ENCODE results near the gene CDH2. TPM values are rescaled to one million over a fixed set of nuclear protein-coding genes. Genes with fewer than 3 reads are reported as not detected.

Gene CDH2
- total RNA-seq, 4 donors from 2014 or later: 0.13 to 0.95 (median 0.64) TPM

GRCh38 chr18:28040211-28040610 lies 136.7 kb downstream of the CDH2 start:
- WGBS, 2 donors: 46 to 49% methylated on average over 2 of the region's 2 CpGs
- no peak overlapping the region for H3K4me3 ChIP-seq (ENCODE audit: low read depth, poor library complexity, severe bottlenecking)
- DNase-seq (ENCODE audit: low spot score in 2 of 2): no peak
- intact Hi-C loops (cut with DNase I; ENCODE audit: low total_unique reads): no loop called here
- no peak for TF ChIP-seq POLR2A (IDR thresholded peaks at IDR 0.05)

GRCh38 chr18:28039691-28040090 lies 137.2 kb downstream of the CDH2 start:
- WGBS, 2 donors: 68 to 74% methylated on average over 3 of the region's 3 CpGs
- intact Hi-C loops (cut with DNase I; ENCODE audit: low total_unique reads): no loop called here
- no peak for DNase-seq (ENCODE audit: low spot score in 2 of 2)
- H3K4me3 ChIP-seq (ENCODE audit: low read depth, poor library complexity, severe bottlenecking): no peak overlapping the region
- TF ChIP-seq POLR2A (IDR thresholded peaks at IDR 0.05): no peak
- TF ChIP-seq, protein P1, sequence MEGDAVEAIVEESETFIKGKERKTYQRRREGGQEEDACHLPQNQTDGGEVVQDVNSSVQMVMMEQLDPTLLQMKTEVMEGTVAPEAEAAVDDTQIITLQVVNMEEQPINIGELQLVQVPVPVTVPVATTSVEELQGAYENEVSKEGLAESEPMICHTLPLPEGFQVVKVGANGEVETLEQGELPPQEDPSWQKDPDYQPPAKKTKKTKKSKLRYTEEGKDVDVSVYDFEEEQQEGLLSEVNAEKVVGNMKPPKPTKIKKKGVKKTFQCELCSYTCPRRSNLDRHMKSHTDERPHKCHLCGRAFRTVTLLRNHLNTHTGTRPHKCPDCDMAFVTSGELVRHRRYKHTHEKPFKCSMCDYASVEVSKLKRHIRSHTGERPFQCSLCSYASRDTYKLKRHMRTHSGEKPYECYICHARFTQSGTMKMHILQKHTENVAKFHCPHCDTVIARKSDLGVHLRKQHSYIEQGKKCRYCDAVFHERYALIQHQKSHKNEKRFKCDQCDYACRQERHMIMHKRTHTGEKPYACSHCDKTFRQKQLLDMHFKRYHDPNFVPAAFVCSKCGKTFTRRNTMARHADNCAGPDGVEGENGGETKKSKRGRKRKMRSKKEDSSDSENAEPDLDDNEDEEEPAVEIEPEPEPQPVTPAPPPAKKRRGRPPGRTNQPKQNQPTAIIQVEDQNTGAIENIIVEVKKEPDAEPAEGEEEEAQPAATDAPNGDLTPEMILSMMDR (IDR thresholded peaks at IDR 0.05): no peak

DNA sequence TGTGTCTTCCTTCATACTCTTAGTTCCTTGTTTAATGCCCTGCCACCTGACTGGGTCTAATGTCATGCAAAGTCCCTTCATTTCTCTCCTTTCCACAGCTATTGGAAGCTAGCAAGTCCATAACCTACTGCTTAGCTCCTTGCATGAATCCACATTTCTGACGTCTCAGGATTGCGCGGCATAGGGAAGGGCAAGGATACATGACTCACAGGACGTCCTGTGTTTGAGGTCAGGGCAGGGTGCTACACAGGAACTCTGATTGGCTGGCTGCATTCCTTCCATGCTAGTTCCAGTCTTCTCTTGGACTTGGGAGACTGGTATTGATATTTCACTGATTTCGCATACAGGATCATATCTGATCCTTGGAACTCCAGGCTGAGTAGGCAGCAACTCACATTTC lies 137.9 kb downstream of the CDH2 start:
- no peak for DNase-seq (ENCODE audit: low spot score in 2 of 2)
- intact Hi-C loops (cut with DNase I; ENCODE audit: low total_unique reads): no loop called here
- 78 to 90% methylated on average over 5 of the region's 5 CpGs for WGBS, 2 donors
- H3K4me3 ChIP-seq (ENCODE audit: low read depth, poor library complexity, severe bottlenecking): no peak overlapping the region
- TF ChIP-seq, protein P1 (IDR thresholded peaks at IDR 0.05): no peak
- TF ChIP-seq POLR2A (IDR thresholded peaks at IDR 0.05): no peak

- TF ChIP-seq, protein P1 (IDR thresholded peaks at IDR 0.05): no peak
- TF ChIP-seq POLR2A (IDR thresholded peaks at IDR 0.05): no peak
- intact Hi-C loops (cut with DNase I; ENCODE audit: low total_unique reads): no loop called here
- 83 to 85% methylated on average over 5 of the region's 5 CpGs for WGBS, 2 donors
- no peak overlapping the region for H3K4me3 ChIP-seq (ENCODE audit: low read depth, poor library complexity, severe bottlenecking)
- no peak for DNase-seq (ENCODE audit: low spot score in 2 of 2)
These were observed 140.4 kb downstream of the CDH2 start for GRCh38 chr18:28036488-28036887.

DNA sequence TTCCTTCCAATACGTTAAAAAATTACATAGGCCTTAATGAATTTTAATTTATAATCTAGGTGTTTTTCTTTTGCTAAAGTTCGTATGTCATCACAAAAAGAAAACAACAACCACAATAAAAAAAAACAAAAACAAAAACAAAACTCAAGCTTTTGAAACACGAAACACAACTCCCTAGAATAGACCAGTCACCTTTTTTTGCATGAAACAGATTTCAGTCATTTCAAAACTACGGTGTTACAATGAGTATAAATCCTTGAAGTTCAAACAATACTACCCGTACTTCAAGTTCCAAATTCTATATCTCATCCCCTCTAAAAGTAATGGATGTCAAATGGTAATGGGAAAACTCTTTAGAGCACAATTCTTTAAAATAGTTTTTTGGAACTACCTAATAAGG lies 142.4 kb downstream of the CDH2 start:
- WGBS, 2 donors: 80% methylated on average over 5 of the region's 5 CpGs
- intact Hi-C loops (cut with DNase I; ENCODE audit: low total_unique reads): no loop called here
- DNase-seq (ENCODE audit: low spot score in 2 of 2): no peak
- H3K4me3 ChIP-seq (ENCODE audit: low read depth, poor library complexity, severe bottlenecking): no peak overlapping the region
- TF ChIP-seq, protein P1 (IDR thresholded peaks at IDR 0.05): no peak
- no peak for TF ChIP-seq POLR2A (IDR thresholded peaks at IDR 0.05)

DNA sequence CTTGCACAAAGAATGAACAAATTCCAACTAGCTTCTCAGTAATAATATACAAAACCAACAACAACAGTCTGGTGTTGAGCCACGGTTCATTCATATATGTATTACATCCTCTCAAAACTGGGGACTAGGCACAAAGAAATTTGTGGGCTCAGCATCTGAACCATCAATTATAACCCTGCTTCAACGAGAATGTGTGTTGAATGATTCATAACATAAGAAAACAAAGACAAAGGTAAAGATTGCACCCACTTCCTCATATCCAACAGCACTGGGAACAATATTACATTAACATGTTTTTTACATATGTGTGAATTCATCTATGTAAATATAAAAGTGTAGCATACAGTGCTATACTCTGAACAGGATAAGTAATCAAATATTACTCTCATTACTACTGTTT lies 144.8 kb downstream of the CDH2 start:
- WGBS, 2 donors: 53 to 54% methylated on average over 2 of the region's 2 CpGs
- no peak for TF ChIP-seq POLR2A (IDR thresholded peaks at IDR 0.05)
- TF ChIP-seq, protein P1 (IDR thresholded peaks at IDR 0.05): no peak
- no peak overlapping the region for H3K4me3 ChIP-seq (ENCODE audit: low read depth, poor library complexity, severe bottlenecking)
- DNase-seq (ENCODE audit: low spot score in 2 of 2): no peak
- intact Hi-C loops (cut with DNase I; ENCODE audit: low total_unique reads): no loop called here

Measured in lower leg skin (tissue), 4 donors.